ENCODE results near the gene ZFAND4.

DNA sequence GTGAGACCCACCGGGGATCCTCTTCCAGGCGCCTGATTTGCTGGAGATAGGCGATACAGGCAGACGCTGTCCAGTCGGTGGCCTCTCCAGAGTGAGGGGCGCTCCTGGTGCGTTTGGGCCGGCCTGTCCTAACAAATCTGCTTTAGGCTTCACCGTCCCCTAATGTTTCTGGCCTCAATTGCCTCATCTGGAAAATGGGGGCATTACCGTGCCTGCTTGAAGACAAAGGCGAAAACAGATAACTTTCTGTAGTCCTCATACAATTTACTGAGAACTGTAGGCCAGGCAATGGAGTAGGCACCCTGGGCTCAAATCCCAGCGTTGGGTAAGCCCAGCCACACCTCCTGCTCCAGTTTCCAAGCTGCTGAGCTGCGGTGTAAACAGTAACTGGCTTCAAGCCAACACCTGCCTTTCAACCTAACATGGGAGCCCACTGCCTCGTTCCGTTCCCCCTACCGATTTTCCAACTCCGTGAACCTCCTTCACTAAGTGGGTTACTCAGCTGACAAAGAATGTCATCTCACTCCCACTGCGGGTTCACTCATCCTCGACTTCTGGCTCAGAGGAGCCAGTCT is 589 bp upstream of the ZFAND4 start:
- TF ChIP-seq CEBPB (IDR thresholded peaks at IDR 0.05) (no peak), TAF1 (IDR thresholded peaks at IDR 0.05; ENCODE audit: low read depth) (no peak), YY1 (IDR thresholded peaks at IDR 0.05; ENCODE audit: low read depth) (no peak)
- TF ChIP-seq, protein P1, sequence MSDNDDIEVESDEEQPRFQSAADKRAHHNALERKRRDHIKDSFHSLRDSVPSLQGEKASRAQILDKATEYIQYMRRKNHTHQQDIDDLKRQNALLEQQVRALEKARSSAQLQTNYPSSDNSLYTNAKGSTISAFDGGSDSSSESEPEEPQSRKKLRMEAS (IDR thresholded peaks at IDR 0.05), result no peak

All from Ishikawa (cell line).